OCI-LY3 (cell line): ENCODE data around the gene GRIP1.

Source experiments
- EZH2phosphoT487 ChIP-seq: fragments of 200-600 bp; shearing (Covaris generic); IDR thresholded peaks from 2 replicates; pipeline ENCODE4 v1.6.1; 2018; ENCODE audit warnings: antibody characterized with exemption, mixed run types, low read depth
- TF ChIP-seq, protein P1 (sequence below): fragments of 200-600, 300-600 bp; sonication (generic); IDR thresholded peaks from 2 replicates; pipeline ENCODE4 v1.5.1; 2014; ENCODE audit warnings: antibody characterized with exemption, low read length, low read depth

DNA sequence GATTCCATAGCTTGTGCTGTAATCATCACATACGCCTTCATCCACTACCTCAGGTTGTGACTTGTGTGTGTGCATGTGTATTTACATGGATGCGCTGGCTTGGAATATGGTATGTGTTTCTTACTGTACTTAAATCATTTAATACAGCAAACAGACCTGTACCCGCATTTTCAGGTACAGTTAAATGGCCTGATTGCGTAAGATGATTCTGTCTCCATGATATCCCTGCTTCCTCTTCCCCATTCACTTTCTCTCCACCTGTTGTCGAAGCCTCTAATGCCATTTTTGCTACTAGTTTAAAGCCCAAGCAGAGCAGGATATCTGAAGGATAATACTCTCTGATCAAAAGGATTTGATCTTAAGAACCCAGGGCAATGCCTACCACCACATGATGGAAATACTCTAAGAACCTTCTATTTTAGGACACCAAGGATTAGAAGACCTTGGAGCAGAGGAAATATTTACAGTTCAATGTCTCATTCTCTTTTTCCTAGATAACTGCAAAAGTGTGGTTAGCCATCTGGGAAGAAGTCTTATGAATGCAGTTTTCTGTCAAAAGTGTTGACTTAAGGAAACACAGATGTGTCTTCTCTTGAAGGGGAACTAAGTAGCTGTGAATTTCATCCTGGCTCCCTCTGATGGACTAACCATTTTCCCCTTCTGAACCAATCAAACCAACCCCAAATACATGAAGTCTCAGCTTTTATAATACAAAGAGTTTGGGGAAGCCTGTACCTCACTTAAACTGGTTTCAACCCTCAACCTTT lies 297.9 kb downstream of the GRIP1 start:
- TF ChIP-seq, protein P1, sequence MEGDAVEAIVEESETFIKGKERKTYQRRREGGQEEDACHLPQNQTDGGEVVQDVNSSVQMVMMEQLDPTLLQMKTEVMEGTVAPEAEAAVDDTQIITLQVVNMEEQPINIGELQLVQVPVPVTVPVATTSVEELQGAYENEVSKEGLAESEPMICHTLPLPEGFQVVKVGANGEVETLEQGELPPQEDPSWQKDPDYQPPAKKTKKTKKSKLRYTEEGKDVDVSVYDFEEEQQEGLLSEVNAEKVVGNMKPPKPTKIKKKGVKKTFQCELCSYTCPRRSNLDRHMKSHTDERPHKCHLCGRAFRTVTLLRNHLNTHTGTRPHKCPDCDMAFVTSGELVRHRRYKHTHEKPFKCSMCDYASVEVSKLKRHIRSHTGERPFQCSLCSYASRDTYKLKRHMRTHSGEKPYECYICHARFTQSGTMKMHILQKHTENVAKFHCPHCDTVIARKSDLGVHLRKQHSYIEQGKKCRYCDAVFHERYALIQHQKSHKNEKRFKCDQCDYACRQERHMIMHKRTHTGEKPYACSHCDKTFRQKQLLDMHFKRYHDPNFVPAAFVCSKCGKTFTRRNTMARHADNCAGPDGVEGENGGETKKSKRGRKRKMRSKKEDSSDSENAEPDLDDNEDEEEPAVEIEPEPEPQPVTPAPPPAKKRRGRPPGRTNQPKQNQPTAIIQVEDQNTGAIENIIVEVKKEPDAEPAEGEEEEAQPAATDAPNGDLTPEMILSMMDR = no peak
- no peak for TF ChIP-seq EZH2phosphoT487
